HAP-1 (cell line): ENCODE results near the gene INTS14.

ENCODE experiments used
- DNase-seq, 2 experiments: peaks; one replicate each; pipeline ENCODE4 v3.0.0-alpha.2; 2016 to 2020; ENCODE audit warnings: low spot score in 2 of 2
- H3K27me3 ChIP-seq: fragments of 250-450 bp; sonication (Bioruptor Pico); 2 replicates; pipeline ENCODE4 v1.5.1; 2020; ENCODE audit warnings: low read depth, mild to moderate bottlenecking, moderate library complexity
- H3K36me3 ChIP-seq: fragments of 250-450 bp; sonication (Bioruptor Pico); replicated peaks from 2 replicates; pipeline ENCODE4 v1.5.1; 2020; ENCODE audit warnings: mild to moderate bottlenecking
- H3K4me1 ChIP-seq: fragments of 250-450 bp; sonication (Bioruptor Pico); 2 replicates; pipeline ENCODE4 v1.5.1; 2020; ENCODE audit warnings: mild to moderate bottlenecking
- H3K4me3 ChIP-seq: fragments of 250-450 bp; sonication (Bioruptor Pico); 2 replicates; pipeline ENCODE4 v1.5.1; 2020; ENCODE audit warnings: mild to moderate bottlenecking, moderate library complexity
- H3K9me3 ChIP-seq: fragments of 250-450 bp; sonication (Bioruptor Pico); 2 replicates; pipeline ENCODE4 v1.5.1; 2020; ENCODE audit warnings: mild to moderate bottlenecking, moderate library complexity
- in situ Hi-C: fragments of 300-500 bp; cut with MboI; formaldehyde crosslinking; loops from 3 replicates; pipeline ENCODE4 v1.14.3; 2020; ENCODE audit warnings: low sequenced_read_pairs, inconsistent platforms, mixed read lengths

Gene INTS14

GRCh38 chr15:65641768-65642475 is 31.0 kb upstream of the INTS14 start:
- in situ Hi-C loops = no loop called here
- DNase-seq = peak in 1 of 2 experiments; percentile 26

GRCh38 chr15:65639509-65639908 is 28.6 kb upstream of the INTS14 start:
- Histone ChIP-seq H3K36me3 (no peaks in the 10 kb centered on the region), H3K9me3 (no peaks in the 10 kb centered on the region), H3K27me3 (0 out of 2 replicates have a peak, but pooled peaks cover 2% of the 10 kb centered on the region), H3K4me3 (no peak overlapping the region), H3K4me1 (no peaks in the 10 kb centered on the region)
- no peak for DNase-seq
- in situ Hi-C loops = no loop called here

More at GRCh38 chr15:65641768-65642475, 31.0 kb upstream of the INTS14 start:
- Histone ChIP-seq H3K4me1 (no peaks in the 10 kb centered on the region), H3K27me3 (0 out of 2 replicates have a peak, but pooled peaks cover 2% of the 10 kb centered on the region), H3K36me3 (no peaks in the 10 kb centered on the region), H3K9me3 (no peaks in the 10 kb centered on the region), H3K4me3 (no peak overlapping the region)

- no peak overlapping the region for H3K4me3 ChIP-seq
- no peaks in the 10 kb centered on the region for H3K36me3 ChIP-seq
- no peaks in the 10 kb centered on the region for H3K9me3 ChIP-seq
- no peaks in the 10 kb centered on the region for H3K4me1 ChIP-seq
- peak; percentile 74 to 90 for DNase-seq
- in situ Hi-C loops = no loop called here
- H3K27me3 ChIP-seq = 0 out of 2 replicates have a peak, but pooled peaks cover 2% of the 10 kb centered on the region
Measured at GRCh38 chr15:65638681-65639089, 27.8 kb upstream of the INTS14 start.

- H3K9me3 ChIP-seq = no peaks in the 10 kb centered on the region
- 0 out of 2 replicates have a peak, but pooled peaks cover 2% of the 10 kb centered on the region for H3K27me3 ChIP-seq
- in situ Hi-C loops = no loop called here
- no peak for DNase-seq
- no peak overlapping the region for H3K4me3 ChIP-seq
- H3K4me1 ChIP-seq = no peaks in the 10 kb centered on the region
- no peaks in the 10 kb centered on the region for H3K36me3 ChIP-seq
Measured at GRCh38 chr15:65638109-65638508, 27.2 kb upstream of the INTS14 start.

GRCh38 chr15:65634356-65634755 is 23.4 kb upstream of the INTS14 start:
- no peaks in the 10 kb centered on the region for H3K4me1 ChIP-seq
- H3K9me3 ChIP-seq = no peaks in the 10 kb centered on the region
- no peak overlapping the region for H3K4me3 ChIP-seq
- H3K27me3 ChIP-seq = no peaks in the 10 kb centered on the region
- H3K36me3 ChIP-seq = no peaks in the 10 kb centered on the region
- in situ Hi-C loops = no loop called here
- DNase-seq = no peak

GRCh38 chr15:65633752-65634151 is 22.8 kb upstream of the INTS14 start:
- Histone ChIP-seq H3K4me1 (no peaks in the 10 kb centered on the region), H3K36me3 (no peaks in the 10 kb centered on the region), H3K4me3 (no peak overlapping the region), H3K9me3 (no peaks in the 10 kb centered on the region), H3K27me3 (no peaks in the 10 kb centered on the region)
- DNase-seq = no peak
- in situ Hi-C loops = no loop called here

GRCh38 chr15:65632780-65633375 is 21.9 kb upstream of the INTS14 start:
- H3K27me3 ChIP-seq = no peaks in the 10 kb centered on the region
- in situ Hi-C loops = no loop called here
- H3K4me3 ChIP-seq = no peak overlapping the region
- H3K9me3 ChIP-seq = no peaks in the 10 kb centered on the region
- H3K36me3 ChIP-seq = no peaks in the 10 kb centered on the region
- H3K4me1 ChIP-seq = no peaks in the 10 kb centered on the region
- no peak for DNase-seq

GRCh38 chr15:65631503-65631902 is 20.6 kb upstream of the INTS14 start:
- no peaks in the 10 kb centered on the region for H3K9me3 ChIP-seq
- H3K4me1 ChIP-seq = no peaks in the 10 kb centered on the region
- in situ Hi-C loops = no loop called here
- no peaks in the 10 kb centered on the region for H3K36me3 ChIP-seq
- DNase-seq = no peak
- no peaks in the 10 kb centered on the region for H3K27me3 ChIP-seq
- H3K4me3 ChIP-seq = no peak overlapping the region

- no peaks in the 10 kb centered on the region for H3K9me3 ChIP-seq
- in situ Hi-C loops = no loop called here
Measured at GRCh38 chr15:65630760-65631159, 19.8 kb upstream of the INTS14 start.

GRCh38 chr15:65629548-65629947 is 18.6 kb upstream of the INTS14 start:
- no peaks in the 10 kb centered on the region for H3K36me3 ChIP-seq
- no peak for DNase-seq
- H3K4me1 ChIP-seq = no peaks in the 10 kb centered on the region
- in situ Hi-C loops = no loop called here
- no peaks in the 10 kb centered on the region for H3K9me3 ChIP-seq
- no peak overlapping the region for H3K4me3 ChIP-seq
- H3K27me3 ChIP-seq = no peaks in the 10 kb centered on the region

More at GRCh38 chr15:65630760-65631159, 19.8 kb upstream of the INTS14 start:
- H3K36me3 ChIP-seq = no peaks in the 10 kb centered on the region
- no peak for DNase-seq
- no peaks in the 10 kb centered on the region for H3K4me1 ChIP-seq
- no peak overlapping the region for H3K4me3 ChIP-seq
- H3K27me3 ChIP-seq = no peaks in the 10 kb centered on the region

- Histone ChIP-seq H3K4me1 (no peaks in the 10 kb centered on the region), H3K9me3 (no peaks in the 10 kb centered on the region), H3K36me3 (no peaks in the 10 kb centered on the region), H3K4me3 (no peak overlapping the region), H3K27me3 (no peaks in the 10 kb centered on the region)
- in situ Hi-C loops = no loop called here
- DNase-seq = no peak
Measured at GRCh38 chr15:65626856-65627255, 15.9 kb upstream of the INTS14 start.

GRCh38 chr15:65623103-65623502 is 12.2 kb upstream of the INTS14 start:
- Histone ChIP-seq H3K4me3 (no peak overlapping the region), H3K9me3 (no peaks in the 10 kb centered on the region), H3K36me3 (no peaks in the 10 kb centered on the region), H3K27me3 (no peaks in the 10 kb centered on the region), H3K4me1 (no peaks in the 10 kb centered on the region)
- in situ Hi-C loops = no loop called here
- no peak for DNase-seq

- no peaks in the 10 kb centered on the region for H3K36me3 ChIP-seq
- H3K27me3 ChIP-seq = no peaks in the 10 kb centered on the region
- no peak within 1 kb of the TSS for H3K4me3 ChIP-seq
- in situ Hi-C loops = no loop called here
- H3K4me1 ChIP-seq = no peaks in the 10 kb centered on the region
- DNase-seq = no peak
- no peaks in the 10 kb centered on the region for H3K9me3 ChIP-seq
Measured at GRCh38 chr15:65621638-65622037, 10.7 kb upstream of the INTS14 start, which contains the start of gene SLC24A1. Gene SLC24A1, plus strand, starts transcription at chr15:65621938. Its CDS starts 2,143 bp downstream, at chr15:65624081.

- in situ Hi-C loops = no loop called here
- no peaks in the 10 kb centered on the region for H3K36me3 ChIP-seq
- no peak overlapping the region for H3K4me3 ChIP-seq
- H3K4me1 ChIP-seq = no peaks in the 10 kb centered on the region
- no peak for DNase-seq
- H3K9me3 ChIP-seq = no peaks in the 10 kb centered on the region
- H3K27me3 ChIP-seq = no peaks in the 10 kb centered on the region
Measured at GRCh38 chr15:65620833-65621232, 9.9 kb upstream of the INTS14 start.
